HCT116 (cell line): ENCODE measurements around the gene PTPRO. TPM values are rescaled to one million over a fixed set of nuclear protein-coding genes. Genes with fewer than 3 reads are reported as not detected.

Source experiments
- ATAC-seq: fragments of 200-7000 bp; cut with Tn5 transposase; 2 replicates; pipeline ENCODE4 v1.9.1; 2020; ENCODE audit warnings: mild to moderate bottlenecking, moderate library complexity
- BruUV-seq: library from RNA; stranded (reverse); fragments of 400-500 nt; replicated peaks from 2 replicates; lab custom pipeline; 2021; lab: Mats Ljungman, UMichigan
- CTCF ChIA-PET: fragments of 300-600 bp; sonication (Branson Sonifier 250); formaldehyde crosslinking; loops from one replicate; lab custom pipeline; 2021; ENCODE audit warnings: antibody characterized with exemption; lab: Charles Lee
- POLR2A ChIA-PET: fragments of 300-600, 350-600 bp; sonication (Branson Sonifier 250); formaldehyde crosslinking; loops from one replicate; lab custom pipeline; 2021; ENCODE audit warnings: antibody characterized with exemption; lab: Charles Lee
- RAD21 ChIA-PET, 2 experiments: fragments of 300-600 bp; sonication (Branson Sonifier 250); formaldehyde crosslinking; loops; one replicate each; lab custom pipeline; 2023; ENCODE audit warnings: low total read pairs in 2 of 2; ENCODE audit not compliant: uncharacterized antibody in 2 of 2, unreplicated experiment in 2 of 2, low non-redundant PET in 1 of 2; lab: Charles Lee
- DNase-seq: peaks from one replicate; pipeline ENCODE4 v3.0.0-alpha.2; 2010; ENCODE audit warnings: low read depth, low spot score
- H2AFZ ChIP-seq: fragments of 200-600 bp; shearing (Covaris generic), sonication (generic); 2 replicates; pipeline ENCODE4 v1.6.1; 2017; ENCODE audit warnings: low read depth, mixed run types, mixed read lengths, antibody characterized with exemption, low read length; ENCODE audit not compliant: poor library complexity, severe bottlenecking
- H3K27ac ChIP-seq: 2 replicates; pipeline ENCODE4 v1.5.1; 2012; ENCODE audit warnings: low read depth, low read length
- H3K27me3 ChIP-seq: fragments of 200-600 bp; sonication (generic); 2 replicates; pipeline ENCODE4 v1.6.1; 2016; ENCODE audit warnings: mixed run types, low read length, mixed read lengths; ENCODE audit not compliant: insufficient read depth
- H3K36me3 ChIP-seq, 2 experiments: fragments of 200-500 bp in 1 of 2; fragments of 200-600 bp in 1 of 2; sonication (Bioruptor generic) in 1 of 2; sonication (generic) in 1 of 2; 2 replicates each; pipeline versions ENCODE4 v1.5.1 to v1.6.1; 2014 to 2016; ENCODE audit warnings: low read length in 2 of 2, inconsistent platforms in 1 of 2, mixed read lengths in 1 of 2, mixed run types in 1 of 2; ENCODE audit not compliant: insufficient read depth in 2 of 2, control insufficient read depth in 1 of 2
- H3K4me1 ChIP-seq, 2 experiments: fragments of 200-600 bp in 1 of 2; sonication (generic) in 1 of 2; 2 replicates each; pipeline versions ENCODE4 v1.5.1 to v1.6.1; 2012 to 2017; ENCODE audit warnings: low read length in 2 of 2, inconsistent platforms in 1 of 2, mild to moderate bottlenecking in 1 of 2, mixed read lengths in 1 of 2, mixed run types in 1 of 2, moderate library complexity in 1 of 2; ENCODE audit not compliant: insufficient read depth in 2 of 2, control insufficient read depth in 1 of 2
- H3K4me2 ChIP-seq: fragments of 200-600 bp; sonication (generic); 2 replicates; pipeline ENCODE4 v1.6.1; 2017; ENCODE audit warnings: mixed run types, low read length, mixed read lengths
- H3K4me3 ChIP-seq, 2 experiments: fragments of 200-600 bp in 1 of 2; sonication (generic) in 1 of 2; replicated peaks in 1 of 2; 2 replicates each; pipeline ENCODE4 v1.5.1; 2011 to 2016; ENCODE audit warnings: low read length in 2 of 2, control low read depth in 1 of 2, low read depth in 1 of 2, mild to moderate bottlenecking in 1 of 2, mixed read lengths in 1 of 2, mixed run types in 1 of 2
- H3K79me2 ChIP-seq: fragments of 200-600 bp; sonication (generic); 2 replicates; pipeline ENCODE4 v1.6.1; 2017; ENCODE audit warnings: mild to moderate bottlenecking, mixed run types, low read length, moderate library complexity, mixed read lengths; ENCODE audit not compliant: insufficient read depth
- H3K9ac ChIP-seq: fragments of 200-600 bp; sonication (generic); 2 replicates; pipeline ENCODE4 v1.6.1; 2016; ENCODE audit warnings: low read length, mixed read lengths
- H3K9me2 ChIP-seq: fragments of 200-600 bp; sonication (generic), shearing (Covaris generic); 2 replicates; pipeline ENCODE4 v1.6.1; 2017; ENCODE audit warnings: mixed run types, mild to moderate bottlenecking, moderate library complexity; ENCODE audit not compliant: insufficient read depth
- H3K9me3 ChIP-seq, 2 experiments: fragments of 200-500 bp in 1 of 2; fragments of 200-600 bp in 1 of 2; sonication (Bioruptor generic) in 1 of 2; sonication (generic) in 1 of 2; 2 replicates each; pipeline ENCODE4 v1.6.1; 2014 to 2017; ENCODE audit warnings: low read length in 2 of 2, mixed read lengths in 2 of 2, inconsistent platforms in 1 of 2, low read depth in 1 of 2, mild to moderate bottlenecking in 1 of 2, mixed run types in 1 of 2, moderate library complexity in 1 of 2; ENCODE audit not compliant: control insufficient read depth in 1 of 2, insufficient read depth in 1 of 2
- H4K20me1 ChIP-seq: fragments of 200-600 bp; sonication (generic), shearing (Covaris generic); 2 replicates; pipeline ENCODE4 v1.6.1; 2017; ENCODE audit warnings: mixed run types, mild to moderate bottlenecking, moderate library complexity; ENCODE audit not compliant: insufficient read depth
- ATF3 ChIP-seq: IDR thresholded peaks from 2 replicates; pipeline ENCODE4 v1.6.1; 2012
- CEBPB ChIP-seq: IDR thresholded peaks from 2 replicates; pipeline ENCODE4 v1.6.1; 2012; ENCODE audit warnings: low read depth
- CTCF ChIP-seq, 3 experiments: fragments of 200-600 bp in 1 of 3; sonication (generic) in 1 of 3; IDR thresholded peaks in 2 of 3; conservative IDR thresholded peaks in 1 of 3; 2 replicates each; pipeline ENCODE4 v1.5.1; 2012 to 2017; ENCODE audit warnings: low read depth in 2 of 3, low read length in 2 of 3, antibody characterized with exemption in 1 of 3, borderline replicate concordance in 1 of 3, control low read depth in 1 of 3, mild to moderate bottlenecking in 1 of 3, mixed read lengths in 1 of 3, mixed run types in 1 of 3, moderate library complexity in 1 of 3; ENCODE audit not compliant: insufficient read depth in 1 of 3
- EGR1 ChIP-seq: IDR thresholded peaks from 2 replicates; pipeline ENCODE4 v1.6.1; 2012; ENCODE audit warnings: low read depth
- ELF1 ChIP-seq: IDR thresholded peaks from 2 replicates; pipeline ENCODE4 v1.6.1; 2012; ENCODE audit warnings: low read depth, borderline replicate concordance
- EZH2phosphoT487 ChIP-seq: fragments of 200-600 bp; IDR thresholded peaks from 2 replicates; pipeline ENCODE4 v1.6.1; 2018; ENCODE audit warnings: antibody characterized with exemption, borderline replicate concordance
- FOSL1 ChIP-seq: IDR thresholded peaks from 2 replicates; pipeline ENCODE4 v1.6.1; 2012; ENCODE audit warnings: low read depth
- JUND ChIP-seq: IDR thresholded peaks from 2 replicates; pipeline ENCODE4 v1.6.1; 2012
- MAX ChIP-seq: IDR thresholded peaks from 2 replicates; pipeline ENCODE4 v1.6.1; 2012
- POLR2A ChIP-seq: IDR thresholded peaks from 2 replicates; pipeline ENCODE4 v1.7.0; 2011; ENCODE audit warnings: borderline replicate concordance; ENCODE audit not compliant: insufficient read depth, insufficient read length; ENCODE audit errors: extremely low read depth
- POLR2AphosphoS5 ChIP-seq: IDR thresholded peaks from 2 replicates; pipeline ENCODE4 v1.6.1; 2011; ENCODE audit warnings: mild to moderate bottlenecking, low read depth, low read length, moderate library complexity
- RAD21 ChIP-seq: IDR thresholded peaks from 2 replicates; pipeline ENCODE4 v1.6.1; 2012; ENCODE audit warnings: low read depth, mild to moderate bottlenecking
- REST ChIP-seq: IDR thresholded peaks from 2 replicates; pipeline ENCODE4 v1.6.1; 2012; ENCODE audit warnings: low read depth
- SIN3A ChIP-seq: IDR thresholded peaks from 2 replicates; pipeline ENCODE4 v1.6.1; 2012; ENCODE audit warnings: low read depth
- SP1 ChIP-seq: IDR thresholded peaks from 2 replicates; pipeline ENCODE4 v1.6.1; 2012; ENCODE audit warnings: low read depth
- YY1 ChIP-seq: IDR thresholded peaks from 2 replicates; pipeline ENCODE4 v1.6.1; 2011; ENCODE audit warnings: low read length, low read depth, moderate library complexity, mild to moderate bottlenecking; ENCODE audit not compliant: insufficient replicate concordance; ENCODE audit errors: extremely low read depth
- ZBTB33 ChIP-seq: IDR thresholded peaks from 2 replicates; pipeline ENCODE4 v1.6.1; 2011; ENCODE audit warnings: mild to moderate bottlenecking, low read length, moderate library complexity; ENCODE audit not compliant: insufficient replicate concordance; ENCODE audit errors: extremely low read depth
- ZNF274 ChIP-seq: fragments of 200-500 bp; sonication (Bioruptor generic); IDR thresholded peaks from 2 replicates; pipeline ENCODE4 v1.6.1; 2014; ENCODE audit warnings: mild to moderate bottlenecking, low read depth, low read length, inconsistent platforms
- intact Hi-C: fragments of 100-400 bp; cut with micrococcal nuclease; formaldehyde crosslinking; loops from 2 replicates; pipeline ENCODE4 v1.10.0; 2022
- total RNA-seq: library from RNA; stranded (reverse); gene quantifications from one replicate; pipeline ENCODE4 v1.2.1, GENCODE V29; 2021; ENCODE audit not compliant: unreplicated experiment

The PTPRO gene
- total RNA-seq, 1 experiment from 2014 or later = not detected

- TF ChIP-seq EZH2phosphoT487 = no peak
These were observed 224.8 kb downstream of the PTPRO start (continued) for GRCh38 chr12:15547063-15547462.

GRCh38 chr12:15547691-15548090, 225.4 kb downstream of the PTPRO start:
- Histone ChIP-seq H3K79me2 (no peaks in the 10 kb centered on the region), H3K4me1 (no peaks in the 10 kb centered on the region), H3K4me3 (no peak overlapping the region), H3K9me2 (no peaks in the 10 kb centered on the region), H3K36me3 (no peaks in the 10 kb centered on the region), H2AFZ (no peak overlapping the region), H3K27ac (no peak overlapping the region), H4K20me1 (no peaks in the 10 kb centered on the region), H3K27me3 (no peaks in the 10 kb centered on the region), H3K4me2 (no peak overlapping the region), H3K9me3 (no peaks in the 10 kb centered on the region), H3K9ac (no peak overlapping the region)
- intact Hi-C loops = no loop called here
- ChIA-PET CTCF (interaction anchor here (0.9 to 2.1 kb wide), 2 partner anchors 15 to 37 kb away, joined by 4 to 5 read pairs; no protein-coding TSS in a partner anchor), POLR2A (no interaction called here), RAD21 (no interaction called here)
- no TSS peak for BruUV-seq
- DNase-seq = no peak
- no peak for ATAC-seq
- TF ChIP-seq ZNF274 = no peak
- TF ChIP-seq ATF3 = no peak
- no peak for TF ChIP-seq CEBPB
- TF ChIP-seq RAD21 = no peak
- no peak for TF ChIP-seq EGR1
- TF ChIP-seq SP1 = no peak
- no peak for TF ChIP-seq MAX
- no peak for TF ChIP-seq YY1
- no peak for TF ChIP-seq POLR2AphosphoS5
- TF ChIP-seq CTCF (IDR thresholded peaks at IDR 0.05 in 2 of 3, conservative IDR thresholded peaks at IDR 0.05 in 1 of 3; ENCODE audit: borderline replicate concordance in 1 of 3, insufficient read depth in 1 of 3, low read depth in 2 of 3, low read length in 2 of 3) = no peak
- TF ChIP-seq POLR2A = no peak
- no peak for TF ChIP-seq ELF1
- TF ChIP-seq REST = no peak
- TF ChIP-seq SIN3A = no peak
- TF ChIP-seq ZBTB33 = no peak
- TF ChIP-seq EZH2phosphoT487 = no peak
- no peak for TF ChIP-seq FOSL1
- TF ChIP-seq JUND = no peak
